Activated naive CD4-positive, alpha-beta T cell treated with anti-CD3 and anti-CD28 coated beads, Interleukin-2, amount 50 U/mL, for 16 hours (primary cell): ENCODE measurements around the gene TFEB.

Experiments used
- DNase-seq: peaks from one replicate; pipeline ENCODE4 v3.0.0-alpha.2; 2020

TFEB gene

GRCh38 chr6:41736800-41737555 is 1.6 kb upstream of the TFEB start:
- DNase-seq: no peak

GRCh38 chr6:41736186-41736733 is 852 bp upstream of the TFEB start:
- DNase-seq: no peak

- DNase-seq: peak; percentile 58
These were observed 562 bp downstream of the TFEB start for GRCh38 chr6:41734666-41735426.

GRCh38 chr6:41733707-41734665 is 1.4 kb downstream of the TFEB start:
- DNase-seq: peak; percentile 66

- DNase-seq: no peak
These were observed 2.1 kb downstream of the TFEB start for GRCh38 chr6:41733360-41733706.

GRCh38 chr6:41732591-41733359 is 2.6 kb downstream of the TFEB start:
- peak; percentile 55 for DNase-seq

GRCh38 chr6:41732149-41732548 is 3.3 kb downstream of the TFEB start:
- no peak for DNase-seq

GRCh38 chr6:41731561-41732086 is 3.8 kb downstream of the TFEB start:
- no peak for DNase-seq

- no peak for DNase-seq
These were observed 4.6 kb downstream of the TFEB start for GRCh38 chr6:41730531-41731436.

GRCh38 chr6:41729624-41730023 is 5.8 kb downstream of the TFEB start:
- DNase-seq: no peak

GRCh38 chr6:41728954-41729353 is 6.5 kb downstream of the TFEB start:
- no peak for DNase-seq

GRCh38 chr6:41728073-41728936 is 7.1 kb downstream of the TFEB start:
- DNase-seq: no peak

- DNase-seq: no peak
These were observed 7.7 kb downstream of the TFEB start for GRCh38 chr6:41727705-41728072.

- DNase-seq: no peak
These were observed 8.5 kb downstream of the TFEB start for GRCh38 chr6:41726876-41727275.

- no peak for DNase-seq
These were observed 10.6 kb downstream of the TFEB start for GRCh38 chr6:41724586-41725501.

GRCh38 chr6:41724228-41724580 is 11.2 kb downstream of the TFEB start:
- DNase-seq: no peak

GRCh38 chr6:41723530-41724227 is 11.7 kb downstream of the TFEB start:
- no peak for DNase-seq

GRCh38 chr6:41722969-41723529 is 12.4 kb downstream of the TFEB start:
- no peak for DNase-seq
